GM12891 (cell line): Measurements from ENCODE around the gene PRKAR1B.

Experiments
- DNase-seq: peaks from one replicate; pipeline ENCODE4 v3.0.0; 2011; ENCODE audit warnings: low spot score; ENCODE audit not compliant: insufficient read length
- FAIRE-seq: peaks from 2 replicates; lab custom pipeline; 2011; peaks lifted over from hg19 to GRCh38; lab: Jason Lieb, UNC
- PAX5 ChIP-seq: IDR thresholded peaks from 2 replicates; pipeline ENCODE4 v1.6.1; 2011; ENCODE audit warnings: low read length, moderate library complexity, mild to moderate bottlenecking; ENCODE audit not compliant: insufficient read depth, severe bottlenecking
- POLR2A ChIP-seq: IDR thresholded peaks from 2 replicates; pipeline ENCODE4 v1.6.1; 2011; ENCODE audit warnings: low read depth, low read length, control low read depth
- POLR2AphosphoS5 ChIP-seq: IDR thresholded peaks from 2 replicates; pipeline ENCODE4 v1.6.1; 2011; ENCODE audit warnings: low read depth, low read length, control low read depth
- POU2F2 ChIP-seq: IDR thresholded peaks from 2 replicates; pipeline ENCODE4 v1.6.1; 2011; ENCODE audit warnings: low read depth, mild to moderate bottlenecking, control low read depth, low read length, moderate library complexity
- SPI1 ChIP-seq: IDR thresholded peaks from 2 replicates; pipeline ENCODE4 v1.6.1; 2011; ENCODE audit warnings: low read depth, low read length, control low read depth
- TAF1 ChIP-seq: IDR thresholded peaks from 2 replicates; pipeline ENCODE4 v1.6.1; 2011; ENCODE audit warnings: low read depth, low read length, control low read depth

PRKAR1B gene

GRCh38 chr7:696812-697551 is 30.1 kb downstream of the PRKAR1B start:
- DNase-seq = no peak
- TF ChIP-seq SPI1 (no peak), PAX5 (no peak), TAF1 (no peak), POLR2A (no peak), POLR2AphosphoS5 (no peak), POU2F2 (no peak)
- FAIRE-seq = no peak

GRCh38 chr7:696426-696811 is 30.7 kb downstream of the PRKAR1B start:
- TF ChIP-seq PAX5 = no peak
- no peak for TF ChIP-seq POLR2AphosphoS5
- no peak for TF ChIP-seq POU2F2
- no peak for TF ChIP-seq TAF1
- TF ChIP-seq POLR2A = no peak
- TF ChIP-seq SPI1 = no peak
- FAIRE-seq = no peak

GRCh38 chr7:693280-693679 is 33.8 kb downstream of the PRKAR1B start:
- no peak for TF ChIP-seq POU2F2
- FAIRE-seq (no peak), DNase-seq (no peak)

More at GRCh38 chr7:696426-696811, 30.7 kb downstream of the PRKAR1B start:
- no peak for DNase-seq

- no peak for TF ChIP-seq POLR2AphosphoS5
- TF ChIP-seq SPI1 = no peak
- no peak for TF ChIP-seq TAF1
- no peak for TF ChIP-seq POU2F2
- no peak for TF ChIP-seq POLR2A
- TF ChIP-seq PAX5 = no peak
- FAIRE-seq (no peak), DNase-seq (no peak)
These were observed 35.6 kb downstream of the PRKAR1B start for GRCh38 chr7:691361-692045.

- no peak for FAIRE-seq
- TF ChIP-seq PAX5 = no peak
- TF ChIP-seq POU2F2 = no peak
- TF ChIP-seq POLR2A = no peak
- TF ChIP-seq TAF1 = no peak
- no peak for TF ChIP-seq POLR2AphosphoS5
- DNase-seq = no peak
These were observed 36.4 kb downstream of the PRKAR1B start for GRCh38 chr7:690478-691360.

- DNase-seq (no peak), FAIRE-seq (no peak)
- TF ChIP-seq PAX5 = no peak
- no peak for TF ChIP-seq SPI1
- no peak for TF ChIP-seq POU2F2
- TF ChIP-seq TAF1 = no peak
- TF ChIP-seq POLR2A = no peak
- no peak for TF ChIP-seq POLR2AphosphoS5
These were observed 41.5 kb downstream of the PRKAR1B start for GRCh38 chr7:685540-685939.

GRCh38 chr7:684416-684815 is 42.7 kb downstream of the PRKAR1B start:
- TF ChIP-seq POLR2AphosphoS5 = no peak
- no peak for TF ChIP-seq SPI1
- no peak for TF ChIP-seq TAF1
- TF ChIP-seq POU2F2 = no peak
- no peak for TF ChIP-seq PAX5
- TF ChIP-seq POLR2A = no peak
- no peak for FAIRE-seq
- DNase-seq = no peak

- FAIRE-seq (no peak), DNase-seq (no peak)
- TF ChIP-seq SPI1 = no peak
- TF ChIP-seq POLR2A = no peak
- TF ChIP-seq PAX5 = no peak
- no peak for TF ChIP-seq TAF1
- no peak for TF ChIP-seq POU2F2
- TF ChIP-seq POLR2AphosphoS5 = no peak
These were observed 43.4 kb downstream of the PRKAR1B start for GRCh38 chr7:683526-684205.

- TF ChIP-seq POLR2A (no peak), POU2F2 (no peak), TAF1 (no peak), POLR2AphosphoS5 (no peak), SPI1 (no peak), PAX5 (no peak)
- FAIRE-seq (no peak), DNase-seq (no peak)
These were observed 44.3 kb downstream of the PRKAR1B start for GRCh38 chr7:682810-683209.
